ENCODE results near the gene KRT3. TPM values are rescaled to one million over a fixed set of nuclear protein-coding genes. Genes with fewer than 3 reads are reported as not detected.

KRT3 gene
- total and polyA plus RNA-seq, 4 donors = not detected

DNA sequence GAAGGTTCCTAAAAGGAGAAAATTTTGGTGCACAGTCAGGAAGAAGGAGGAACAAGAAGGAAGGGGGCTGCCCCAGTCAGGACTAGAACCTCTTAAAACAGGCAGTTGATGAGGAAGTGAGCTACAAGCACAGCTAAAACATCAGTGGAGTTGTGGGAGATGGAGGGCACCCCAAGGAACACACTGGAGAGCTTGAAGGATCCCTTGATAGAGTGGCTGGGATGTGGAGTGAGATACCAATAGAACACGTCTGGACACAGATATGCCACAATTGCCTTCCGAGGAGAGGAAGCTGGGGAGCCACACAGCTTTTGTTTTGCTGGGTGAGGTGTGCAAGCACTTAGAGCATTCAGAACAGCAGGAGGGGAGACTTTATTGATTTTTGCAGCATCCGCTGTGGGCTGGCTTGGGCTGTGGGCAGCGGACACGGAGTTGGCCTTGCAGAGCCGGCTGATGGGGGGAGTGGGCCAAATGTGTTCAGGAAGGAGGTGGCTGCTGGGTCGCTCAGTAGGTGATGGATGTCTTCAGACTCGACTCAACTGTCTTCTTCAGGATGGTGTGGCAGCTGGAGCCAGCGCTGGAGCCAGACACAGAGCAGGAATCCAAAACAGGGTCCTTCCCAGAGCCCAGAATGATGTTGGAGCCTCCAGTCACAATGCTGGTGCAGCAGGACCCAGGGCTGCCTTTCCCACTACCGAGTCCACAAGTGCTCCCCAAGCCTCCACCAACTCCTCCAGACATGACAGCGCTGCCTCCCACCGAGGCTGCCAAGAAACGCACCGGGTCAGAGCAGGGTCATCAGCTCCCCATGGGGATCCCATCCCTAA lies 42.9 kb upstream of the KRT3 start:
- H3K27me3 ChIP-seq (ENCODE audit: control insufficient read depth in 4 of 4, insufficient read depth in 4 of 4, low read length in 3 of 4) = peaks cover 0 to 3% (median 0%) of the 10 kb centered on the region in 4 donors
- H3K4me1 ChIP-seq (ENCODE audit: control insufficient read depth in 4 of 4, insufficient read depth in 4 of 4, low read length in 3 of 4) = no peaks in the 10 kb centered on the region
- H3K4me3 ChIP-seq (ENCODE audit: low read depth in 1 of 3, low read length in 3 of 3) = no peak overlapping the region
- no peak overlapping the region for H3K27ac ChIP-seq (ENCODE audit: low read depth in 1 of 2, low read length in 2 of 2)
- no peak for DNase-seq (ENCODE audit: low spot score)
- H3K9ac ChIP-seq (ENCODE audit: low read depth in 1 of 2, low read length in 2 of 2) = no peak overlapping the region
- no peaks in the 10 kb centered on the region for H3K36me3 ChIP-seq (ENCODE audit: control insufficient read depth in 4 of 4, insufficient read depth in 3 of 4, low read depth in 1 of 4, low read length in 3 of 4)
- TF ChIP-seq HNF4G (IDR thresholded peaks at IDR 0.05) (no peak), FOXA2 (IDR thresholded peaks at IDR 0.05) (no peak), JUND (IDR thresholded peaks at IDR 0.05) (no peak), SP1 (IDR thresholded peaks at IDR 0.05) (no peak), NR2F2 (IDR thresholded peaks at IDR 0.05) (no peak), RXRA (IDR thresholded peaks at IDR 0.05) (no peak), HNF4A (conservative IDR thresholded peaks at IDR 0.05) (no peak), RAD21 (IDR thresholded peaks at IDR 0.05) (no peak), EGR1 (IDR thresholded peaks at IDR 0.05; ENCODE audit: low read depth in 2 of 2) (no peak), FOXA1 (IDR thresholded peaks at IDR 0.05) (no peak)
- TF ChIP-seq, protein P1, sequence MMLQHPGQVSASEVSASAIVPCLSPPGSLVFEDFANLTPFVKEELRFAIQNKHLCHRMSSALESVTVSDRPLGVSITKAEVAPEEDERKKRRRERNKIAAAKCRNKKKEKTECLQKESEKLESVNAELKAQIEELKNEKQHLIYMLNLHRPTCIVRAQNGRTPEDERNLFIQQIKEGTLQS (IDR thresholded peaks at IDR 0.05) = no peak
- TF ChIP-seq, protein P2, sequence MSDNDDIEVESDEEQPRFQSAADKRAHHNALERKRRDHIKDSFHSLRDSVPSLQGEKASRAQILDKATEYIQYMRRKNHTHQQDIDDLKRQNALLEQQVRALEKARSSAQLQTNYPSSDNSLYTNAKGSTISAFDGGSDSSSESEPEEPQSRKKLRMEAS (IDR thresholded peaks at IDR 0.05) = no peak
- TF ChIP-seq, protein P3, sequence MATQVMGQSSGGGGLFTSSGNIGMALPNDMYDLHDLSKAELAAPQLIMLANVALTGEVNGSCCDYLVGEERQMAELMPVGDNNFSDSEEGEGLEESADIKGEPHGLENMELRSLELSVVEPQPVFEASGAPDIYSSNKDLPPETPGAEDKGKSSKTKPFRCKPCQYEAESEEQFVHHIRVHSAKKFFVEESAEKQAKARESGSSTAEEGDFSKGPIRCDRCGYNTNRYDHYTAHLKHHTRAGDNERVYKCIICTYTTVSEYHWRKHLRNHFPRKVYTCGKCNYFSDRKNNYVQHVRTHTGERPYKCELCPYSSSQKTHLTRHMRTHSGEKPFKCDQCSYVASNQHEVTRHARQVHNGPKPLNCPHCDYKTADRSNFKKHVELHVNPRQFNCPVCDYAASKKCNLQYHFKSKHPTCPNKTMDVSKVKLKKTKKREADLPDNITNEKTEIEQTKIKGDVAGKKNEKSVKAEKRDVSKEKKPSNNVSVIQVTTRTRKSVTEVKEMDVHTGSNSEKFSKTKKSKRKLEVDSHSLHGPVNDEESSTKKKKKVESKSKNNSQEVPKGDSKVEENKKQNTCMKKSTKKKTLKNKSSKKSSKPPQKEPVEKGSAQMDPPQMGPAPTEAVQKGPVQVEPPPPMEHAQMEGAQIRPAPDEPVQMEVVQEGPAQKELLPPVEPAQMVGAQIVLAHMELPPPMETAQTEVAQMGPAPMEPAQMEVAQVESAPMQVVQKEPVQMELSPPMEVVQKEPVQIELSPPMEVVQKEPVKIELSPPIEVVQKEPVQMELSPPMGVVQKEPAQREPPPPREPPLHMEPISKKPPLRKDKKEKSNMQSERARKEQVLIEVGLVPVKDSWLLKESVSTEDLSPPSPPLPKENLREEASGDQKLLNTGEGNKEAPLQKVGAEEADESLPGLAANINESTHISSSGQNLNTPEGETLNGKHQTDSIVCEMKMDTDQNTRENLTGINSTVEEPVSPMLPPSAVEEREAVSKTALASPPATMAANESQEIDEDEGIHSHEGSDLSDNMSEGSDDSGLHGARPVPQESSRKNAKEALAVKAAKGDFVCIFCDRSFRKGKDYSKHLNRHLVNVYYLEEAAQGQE (IDR thresholded peaks at IDR 0.05) = no peak
- no peaks in the 10 kb centered on the region for H3K9me3 ChIP-seq (ENCODE audit: control insufficient read depth in 4 of 4, low read length in 3 of 4)
- WGBS = 49% methylated on average over 14 of the region's 14 CpGs

DNA sequence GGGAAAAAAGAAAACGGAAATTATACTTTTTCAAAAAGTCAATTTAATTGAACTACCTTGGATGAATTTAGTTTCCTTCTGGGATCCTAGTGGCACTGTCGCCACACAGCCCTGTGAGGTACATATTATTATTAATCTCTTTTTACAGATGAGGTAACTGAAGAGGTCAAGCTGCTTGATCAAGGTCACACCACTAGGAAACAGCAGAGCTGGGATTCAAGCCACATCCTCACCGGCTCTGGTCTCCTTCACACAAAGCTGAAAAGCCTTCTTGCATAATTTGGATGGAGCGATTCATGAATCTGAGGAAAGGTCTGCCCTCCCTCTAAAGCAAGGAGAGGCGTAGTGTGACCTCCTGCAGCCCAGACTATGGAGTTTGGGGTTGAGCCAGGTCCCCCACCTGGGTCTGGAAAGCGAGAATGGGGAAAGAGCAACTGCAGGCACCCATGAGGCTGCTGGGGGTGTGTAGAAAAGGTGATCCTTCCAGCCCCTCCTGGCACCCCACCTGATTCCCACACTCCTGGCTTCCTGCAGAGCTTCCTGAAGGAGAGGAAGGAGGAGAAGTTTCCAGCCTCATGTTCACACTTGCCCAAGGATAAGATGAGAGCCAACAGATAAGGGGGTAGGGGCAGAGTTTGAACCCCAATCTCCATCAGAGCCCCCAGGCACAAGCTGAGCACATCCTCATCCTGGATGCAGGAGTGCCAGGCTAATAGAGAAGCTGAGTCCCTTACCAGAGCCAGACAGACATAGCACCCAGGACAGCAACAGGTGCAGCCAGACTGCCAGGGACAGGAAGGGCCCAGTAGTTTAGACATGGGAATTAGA lies 42.1 kb upstream of the KRT3 start:
- no peak overlapping the region for H3K4me3 ChIP-seq (ENCODE audit: low read depth in 1 of 3, low read length in 3 of 3)
- peaks cover 0 to 3% (median 0%) of the 10 kb centered on the region in 4 donors for H3K27me3 ChIP-seq (ENCODE audit: control insufficient read depth in 4 of 4, insufficient read depth in 4 of 4, low read length in 3 of 4)
- no peak for DNase-seq (ENCODE audit: low spot score)
- no peak for TF ChIP-seq RXRA (IDR thresholded peaks at IDR 0.05)
- TF ChIP-seq JUND (IDR thresholded peaks at IDR 0.05) = no peak
- TF ChIP-seq GABPA (IDR thresholded peaks at IDR 0.05 in 1 of 2, conservative IDR thresholded peaks at IDR 0.05 in 1 of 2) = no peak
- TF ChIP-seq EGR1 (IDR thresholded peaks at IDR 0.05; ENCODE audit: low read depth in 2 of 2) = no peak
- TF ChIP-seq RAD21 (IDR thresholded peaks at IDR 0.05) = no peak
- no peak for TF ChIP-seq FOXA2 (IDR thresholded peaks at IDR 0.05)
- no peak for TF ChIP-seq HNF4G (IDR thresholded peaks at IDR 0.05)
- TF ChIP-seq, protein P4, sequence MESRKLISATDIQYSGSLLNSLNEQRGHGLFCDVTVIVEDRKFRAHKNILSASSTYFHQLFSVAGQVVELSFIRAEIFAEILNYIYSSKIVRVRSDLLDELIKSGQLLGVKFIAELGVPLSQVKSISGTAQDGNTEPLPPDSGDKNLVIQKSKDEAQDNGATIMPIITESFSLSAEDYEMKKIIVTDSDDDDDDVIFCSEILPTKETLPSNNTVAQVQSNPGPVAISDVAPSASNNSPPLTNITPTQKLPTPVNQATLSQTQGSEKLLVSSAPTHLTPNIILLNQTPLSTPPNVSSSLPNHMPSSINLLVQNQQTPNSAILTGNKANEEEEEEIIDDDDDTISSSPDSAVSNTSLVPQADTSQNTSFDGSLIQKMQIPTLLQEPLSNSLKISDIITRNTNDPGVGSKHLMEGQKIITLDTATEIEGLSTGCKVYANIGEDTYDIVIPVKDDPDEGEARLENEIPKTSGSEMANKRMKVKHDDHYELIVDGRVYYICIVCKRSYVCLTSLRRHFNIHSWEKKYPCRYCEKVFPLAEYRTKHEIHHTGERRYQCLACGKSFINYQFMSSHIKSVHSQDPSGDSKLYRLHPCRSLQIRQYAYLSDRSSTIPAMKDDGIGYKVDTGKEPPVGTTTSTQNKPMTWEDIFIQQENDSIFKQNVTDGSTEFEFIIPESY (IDR thresholded peaks at IDR 0.05) = no peak
- no peak for TF ChIP-seq NR2F2 (IDR thresholded peaks at IDR 0.05)
- TF ChIP-seq YY1 (IDR thresholded peaks at IDR 0.05) = no peak
- TF ChIP-seq FOXA1 (IDR thresholded peaks at IDR 0.05) = no peak
- no peak for TF ChIP-seq HNF4A (conservative IDR thresholded peaks at IDR 0.05)
- TF ChIP-seq SP1 (IDR thresholded peaks at IDR 0.05) = no peak
- H3K9ac ChIP-seq (ENCODE audit: low read depth in 1 of 2, low read length in 2 of 2) = no peak overlapping the region
- H3K36me3 ChIP-seq (ENCODE audit: control insufficient read depth in 4 of 4, insufficient read depth in 3 of 4, low read depth in 1 of 4, low read length in 3 of 4) = no peaks in the 10 kb centered on the region
- WGBS = 80% methylated on average over 6 of the region's 6 CpGs
- no peak overlapping the region for H3K27ac ChIP-seq (ENCODE audit: low read depth in 1 of 2, low read length in 2 of 2)
- H3K4me1 ChIP-seq (ENCODE audit: control insufficient read depth in 4 of 4, insufficient read depth in 4 of 4, low read length in 3 of 4) = no peaks in the 10 kb centered on the region
- H3K9me3 ChIP-seq (ENCODE audit: control insufficient read depth in 4 of 4, low read length in 3 of 4) = no peaks in the 10 kb centered on the region

Data from liver (tissue), 9 donors.